Cardiac muscle cell (in vitro differentiated cells and primary cell): ENCODE measurements around the gene ELN. TPM values are rescaled to one million over a fixed set of nuclear protein-coding genes. Genes with fewer than 3 reads are reported as not detected.
A peak's percentile ranks its signal among the peaks of the same experiment; 100 is the strongest.

Experiments used
- DNase-seq, 2 donors: peaks; one replicate each; pipeline versions ENCODE4 v3.0.0 to v3.0.0-alpha.2; 2010 to 2017; ENCODE audit warnings: low read depth in 1 of 2, low spot score in 1 of 2
- H3K27ac ChIP-seq: fragments of 200-600 bp; sonication (generic); 2 replicates; pipeline ENCODE4 v1.5.1; 2016
- H3K27me3 ChIP-seq: fragments of 200-600 bp; sonication (generic); 2 replicates; pipeline ENCODE4 v1.6.0; 2016; ENCODE audit warnings: control low read depth
- H3K36me3 ChIP-seq: fragments of 200-600 bp; sonication (generic); 2 replicates; pipeline ENCODE4 v1.5.1; 2016; ENCODE audit warnings: control low read depth
- H3K4me1 ChIP-seq: fragments of 200-600 bp; sonication (generic); 2 replicates; pipeline ENCODE4 v1.8.1; 2017; ENCODE audit warnings: low read depth, mild to moderate bottlenecking, mixed run types
- H3K4me3 ChIP-seq: fragments of 200-600 bp; sonication (generic); 2 replicates; pipeline ENCODE4 v1.5.1; 2016; ENCODE audit warnings: mild to moderate bottlenecking
- H3K9me3 ChIP-seq: fragments of 200-600 bp; sonication (generic); 2 replicates; pipeline ENCODE4 v1.5.1; 2017; ENCODE audit warnings: low read depth, mild to moderate bottlenecking, control low read depth
- CTCF ChIP-seq: IDR thresholded peaks from 2 replicates; pipeline ENCODE4 v1.5.1; 2012; ENCODE audit warnings: low read depth, mild to moderate bottlenecking, low read length
- polyA plus RNA-seq: library from polyadenylated mRNA; unstranded; fragments of >200 nt; fragmentation: Nextera tagmentation; extraction: Ambion mirVana; gene quantifications from 2 replicates; pipeline ENCODE4 v1.2.1, GENCODE V29; 2016
- total RNA-seq: library from RNA; depleted of rRNA; stranded (reverse); fragments of >200 nt; gene quantifications from 2 replicates; pipeline ENCODE4 v1.2.3, GENCODE V29; 2016

Gene ELN
- total and polyA plus RNA-seq, 2 experiments from 2014 or later, result 0.77 TPM; not detected in 1

DNA sequence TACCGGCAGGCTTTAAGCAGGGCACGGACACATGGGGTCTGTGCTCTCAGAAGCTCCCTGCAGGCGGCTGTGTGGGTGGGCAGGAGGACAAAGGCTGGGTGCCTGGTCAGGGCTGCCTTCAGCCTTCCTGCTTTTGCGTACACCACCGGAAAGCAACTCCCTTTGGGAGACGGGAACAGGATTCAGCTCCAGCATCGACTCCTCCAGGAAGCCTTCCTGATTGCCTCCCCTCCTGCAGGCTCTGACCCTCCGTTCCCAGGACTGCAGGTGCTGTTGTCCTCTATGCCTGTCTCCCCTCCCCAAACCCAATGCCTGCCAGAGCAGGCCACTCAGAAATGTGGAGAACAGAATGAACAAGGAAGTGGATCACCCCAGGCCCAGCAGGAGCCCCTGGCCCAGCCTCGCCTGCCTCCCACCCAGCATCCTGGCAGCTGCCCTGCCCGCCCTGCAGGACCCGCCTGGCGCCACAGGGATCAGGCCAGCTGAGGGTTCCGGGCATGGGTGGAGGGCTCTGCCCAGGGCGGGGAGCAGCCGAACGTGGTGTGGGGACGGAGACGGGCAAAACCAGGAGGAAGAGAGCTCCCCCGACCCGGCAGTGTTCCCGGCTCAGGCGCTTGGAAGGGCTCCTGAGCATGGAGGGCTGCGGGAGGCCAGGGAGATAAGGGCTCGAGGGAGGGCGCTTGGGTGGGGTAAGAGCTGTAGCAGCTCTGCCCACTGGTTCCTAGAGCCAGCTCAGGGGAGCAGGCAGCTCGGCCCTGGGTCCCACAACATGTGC lies 6.2 kb upstream of the ELN start:
- peaks cover 3% of the 10 kb centered on the region for H3K4me1 ChIP-seq
- DNase-seq, result no peak
- no peak overlapping the region for H3K4me3 ChIP-seq
- no peak overlapping the region for H3K27ac ChIP-seq
- no peaks in the 10 kb centered on the region for H3K36me3 ChIP-seq
- no peak for TF ChIP-seq CTCF
- no peaks in the 10 kb centered on the region for H3K27me3 ChIP-seq
- H3K9me3 ChIP-seq, result no peaks in the 10 kb centered on the region

- Histone ChIP-seq H3K9me3 (no peaks in the 10 kb centered on the region), H3K27me3 (no peaks in the 10 kb centered on the region), H3K4me3 (no peak overlapping the region), H3K36me3 (no peaks in the 10 kb centered on the region), H3K27ac (no peak overlapping the region), H3K4me1 (no peaks in the 10 kb centered on the region)
- TF ChIP-seq CTCF, result no peak
- DNase-seq, result no peak
These were observed 5.5 kb upstream of the ELN start for GRCh38 chr7:74022507-74022906.

- H3K9me3 ChIP-seq, result no peaks in the 10 kb centered on the region
- no peaks in the 10 kb centered on the region for H3K36me3 ChIP-seq
- DNase-seq, result peak in 1 of 2 donors; percentile 51
- no peaks in the 10 kb centered on the region for H3K4me1 ChIP-seq
- H3K27ac ChIP-seq, result no peak overlapping the region
- H3K4me3 ChIP-seq, result no peak overlapping the region
- no peaks in the 10 kb centered on the region for H3K27me3 ChIP-seq
- TF ChIP-seq CTCF, result no peak
These were observed 4.9 kb upstream of the ELN start for GRCh38 chr7:74023092-74023536.

- TF ChIP-seq CTCF, result no peak
- Histone ChIP-seq H3K4me1 (no peaks in the 10 kb centered on the region), H3K27me3 (no peaks in the 10 kb centered on the region), H3K36me3 (no peaks in the 10 kb centered on the region), H3K4me3 (no peak overlapping the region), H3K27ac (no peak overlapping the region), H3K9me3 (no peaks in the 10 kb centered on the region)
- no peak for DNase-seq
These were observed 4.2 kb upstream of the ELN start for GRCh38 chr7:74023786-74024185.

DNA sequence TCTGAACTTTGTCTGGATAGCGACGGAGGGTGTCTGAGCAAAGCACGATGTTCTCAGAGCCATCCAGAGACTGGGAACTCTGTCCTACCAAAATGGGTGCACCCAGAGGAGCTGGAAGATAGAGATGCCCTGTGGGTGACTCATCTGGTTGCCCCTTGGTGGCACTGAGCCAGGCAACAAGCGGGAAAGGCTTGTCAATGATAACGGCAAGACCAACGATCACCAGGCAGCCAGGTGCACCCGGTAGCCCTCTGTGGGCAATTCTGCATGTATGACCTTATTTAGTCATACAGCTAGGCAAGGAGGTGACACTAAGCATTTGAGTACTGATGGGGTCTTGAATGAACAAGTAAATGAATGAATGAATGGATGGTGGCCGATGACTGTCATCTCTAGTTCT lies 2.8 kb upstream of the ELN start:
- Histone ChIP-seq H3K27me3 (no peaks in the 10 kb centered on the region), H3K36me3 (no peaks in the 10 kb centered on the region), H3K4me3 (no peak overlapping the region), H3K9me3 (no peaks in the 10 kb centered on the region), H3K27ac (no peak overlapping the region), H3K4me1 (peaks cover 5% of the 10 kb centered on the region)
- no peak for DNase-seq
- no peak for TF ChIP-seq CTCF
